H1 (cell line): Measurements from ENCODE around the gene HS3ST6. TPM values are rescaled to one million over a fixed set of nuclear protein-coding genes. Genes with fewer than 3 reads are reported as not detected.

Source experiments
- ATF2 ChIP-seq: IDR thresholded peaks from 2 replicates; pipeline ENCODE4 v1.6.1; 2012; ENCODE audit warnings: low read length, inconsistent platforms
- BCL11A ChIP-seq, 2 experiments: IDR thresholded peaks; one replicate each; pipeline ENCODE4 v1.6.1; 2011; ENCODE audit warnings: low read depth in 2 of 2, low read length in 2 of 2, mild to moderate bottlenecking in 2 of 2
- CHD2 ChIP-seq: IDR thresholded peaks from 2 replicates; pipeline ENCODE4 v1.6.1; 2012; ENCODE audit warnings: low read length, improper control_type of control experiment
- CHD7 ChIP-seq: fragments of 300-600 bp; sonication (generic); IDR thresholded peaks from 2 replicates; pipeline ENCODE4 v1.7.1; 2012; ENCODE audit warnings: low read length, moderate library complexity, mild to moderate bottlenecking, inconsistent platforms; ENCODE audit not compliant: insufficient replicate concordance
- EP300 ChIP-seq, 2 experiments: IDR thresholded peaks; 1 replicate in 1 of 2; 2 replicates in 1 of 2; pipeline ENCODE4 v1.6.1; 2011 to 2012; ENCODE audit warnings: low read depth in 2 of 2, low read length in 2 of 2, mild to moderate bottlenecking in 2 of 2, borderline replicate concordance in 1 of 2, inconsistent platforms in 1 of 2, moderate library complexity in 1 of 2
- RNF2 ChIP-seq: fragments of 200-900, 300-1000 bp; sonication (generic); IDR thresholded peaks from 2 replicates; pipeline ENCODE4 v1.7.1; 2016; ENCODE audit warnings: borderline replicate concordance, low read depth, mild to moderate bottlenecking, antibody characterized with exemption, low read length; ENCODE audit not compliant: poor library complexity, severe bottlenecking; ENCODE audit errors: missing control alignments
- SIX5 ChIP-seq: IDR thresholded peaks from 2 replicates; pipeline ENCODE4 v1.6.1; 2011; ENCODE audit warnings: mild to moderate bottlenecking, low read depth, low read length
- SRF ChIP-seq: IDR thresholded peaks from 2 replicates; pipeline ENCODE4 v1.6.1; 2011; ENCODE audit warnings: mild to moderate bottlenecking, low read depth, low read length, moderate library complexity
- YY1 ChIP-seq: IDR thresholded peaks from 2 replicates; pipeline ENCODE4 v1.6.1; 2011; ENCODE audit warnings: low read depth, mild to moderate bottlenecking, low read length
- polyA plus RNA-seq, 7 experiments: library from polyadenylated mRNA; depleted of rRNA in 3 of 7; stranded (reverse) in 5 of 7; unstranded in 2 of 7; fragments of >200 nt in 5 of 7; fragments of 200-250 nt in 2 of 7; gene quantifications; 1 replicate in 5 of 7; 2 replicates in 1 of 7; 4 replicates in 1 of 7; pipeline versions ENCODE4 v1.2.1 to v1.2.3, GENCODE V29; 2011 to 2013; ENCODE audit warnings: missing spikeins in 2 of 7, mixed read lengths in 2 of 7
- total RNA-seq: library from RNA; stranded (reverse); fragmentation: NEBNext Ultra II Directional; extraction: Animal tissue kit (Norgen Biotek cat#: 25700); gene quantifications from 2 replicates; pipeline ENCODE4 v1.2.1, GENCODE V29; 2021

HS3ST6 gene
- total and polyA plus RNA-seq, 2 of the 8 experiments (the other 6 are each of a cell fraction or from before 2014, with no cell fraction given), result 0.36 to 0.39 TPM

GRCh38 chr16:1966460-1966859 lies 48.2 kb upstream of the HS3ST6 start, which contains the start of gene RNF151 (continued):
- TF ChIP-seq CHD7 (no peak), CHD2 (no peak), YY1 (no peak), ATF2 (no peak), EP300 (IDR thresholded peaks at IDR 0.05; ENCODE audit: borderline replicate concordance in 1 of 2, low read depth in 2 of 2, low read length in 2 of 2) (no peak), SIX5 (no peak), SRF (no peak), RNF2 (no peak), BCL11A (IDR thresholded peaks at IDR 0.05; ENCODE audit: low read depth in 2 of 2, low read length in 2 of 2) (no peak)
